Measurements from ENCODE around the gene CDC23.
"Not testable (repeated sequence)": the region's sequence is repeated elsewhere in the genome, so short reads cannot be mapped to it uniquely, and the experiment has no call there.

The CDC23 gene

GRCh38 chr5:138180841-138181240, 32.3 kb downstream of the CDC23 start:
- H3K36me3 Mint-ChIP-seq = peaks cover 51% of the 10 kb centered on the region
- peaks cover 24% of the 10 kb centered on the region for H3K4me1 Mint-ChIP-seq
- no peak overlapping the region for H3K27ac Mint-ChIP-seq
- DNase-seq = no peak
- CTCF ChIA-PET = interaction anchor here (0.6 to 4.0 kb wide), 4 partner anchors 101 to 370 kb away, joined by 3 to 23 read pairs (median 6); partner anchors contain the start of gene KDM3B
- no peaks in the 10 kb centered on the region for H3K9me3 Mint-ChIP-seq
- H3K4me3 Mint-ChIP-seq = no peak overlapping the region
- no peaks in the 10 kb centered on the region for H3K27me3 Mint-ChIP-seq

GRCh38 chr5:138180183-138180782, 32.8 kb downstream of the CDC23 start:
- peaks cover 47% of the 10 kb centered on the region for H3K36me3 Mint-ChIP-seq
- H3K9me3 Mint-ChIP-seq = no peaks in the 10 kb centered on the region
- CTCF ChIA-PET = interaction anchor here (0.6 to 4.0 kb wide), 11 partner anchors 8 to 370 kb away, joined by 3 to 23 read pairs (median 3); partner anchors contain the start of genes EGR1 and KDM3B
- H3K27me3 Mint-ChIP-seq = no peaks in the 10 kb centered on the region
- no peak overlapping the region for H3K4me3 Mint-ChIP-seq
- H3K4me1 Mint-ChIP-seq = peaks cover 24% of the 10 kb centered on the region
- no peak for DNase-seq
- no peak overlapping the region for H3K27ac Mint-ChIP-seq

- no peak overlapping the region for H3K27ac Mint-ChIP-seq
- CTCF ChIA-PET = interaction anchor here (0.6 to 4.0 kb wide), 14 partner anchors 9 to 368 kb away, joined by 3 to 23 read pairs (median 3); partner anchors contain the start of genes EGR1 and KDM3B
- no peaks in the 10 kb centered on the region for H3K9me3 Mint-ChIP-seq
- peaks cover 43% of the 10 kb centered on the region for H3K36me3 Mint-ChIP-seq
- H3K4me1 Mint-ChIP-seq = peaks cover 24% of the 10 kb centered on the region
- no peak overlapping the region for H3K4me3 Mint-ChIP-seq
- no peaks in the 10 kb centered on the region for H3K27me3 Mint-ChIP-seq
- no peak for DNase-seq
These were observed 33.8 kb downstream of the CDC23 start for GRCh38 chr5:138179277-138179857.

- CTCF ChIA-PET = interaction anchor here (0.6 to 4.0 kb wide), 10 partner anchors 10 to 369 kb away, joined by 3 to 23 read pairs (median 4); partner anchors contain the start of genes EGR1 and KDM3B
- Mint-ChIP-seq H3K27me3 (no peaks in the 10 kb centered on the region), H3K36me3 (peaks cover 40% of the 10 kb centered on the region), H3K27ac (no peak within 1 kb of the TSS), H3K4me1 (peaks cover 26% of the 10 kb centered on the region), H3K4me3 (no peak within 1 kb of the TSS), H3K9me3 (no peaks in the 10 kb centered on the region)
- peak; percentile 97 for DNase-seq
These were observed 34.4 kb downstream of the CDC23 start, which contains the start of the genes BRD8 and KIF20A for GRCh38 chr5:138178516-138179276. TSS of gene BRD8 (minus strand) at chr5:138178630. CDS start at chr5:138178614, 16 bp downstream. TSS of gene KIF20A (plus strand) at chr5:138179112. CDS start at chr5:138179681, 569 bp downstream.

- peaks cover 26% of the 10 kb centered on the region for H3K4me1 Mint-ChIP-seq
- no peak overlapping the region for H3K27ac Mint-ChIP-seq
- CTCF ChIA-PET = interaction anchor here (0.8 to 1.5 kb wide), 4 partner anchors 138 to 423 kb away, joined by 3 to 6 read pairs (median 3); partner anchors contain the start of gene KDM3B
- DNase-seq = peak; percentile 62
- H3K36me3 Mint-ChIP-seq = peaks cover 37% of the 10 kb centered on the region
- no peak overlapping the region for H3K4me3 Mint-ChIP-seq
- H3K27me3 Mint-ChIP-seq = no peaks in the 10 kb centered on the region
- no peaks in the 10 kb centered on the region for H3K9me3 Mint-ChIP-seq
These were observed 35.1 kb downstream of the CDC23 start for GRCh38 chr5:138177941-138178515.

GRCh38 chr5:138170299-138170698, 42.8 kb downstream of the CDC23 start:
- Mint-ChIP-seq H3K4me1 (peaks cover 2% of the 10 kb centered on the region), H3K36me3 (peaks cover 69% of the 10 kb centered on the region), H3K4me3 (no peak overlapping the region), H3K27ac (no peak overlapping the region), H3K27me3 (no peaks in the 10 kb centered on the region), H3K9me3 (no peaks in the 10 kb centered on the region)
- CTCF ChIA-PET = no interaction called here
- DNase-seq = no peak

- peaks cover 2% of the 10 kb centered on the region for H3K4me1 Mint-ChIP-seq
- no peak overlapping the region for H3K4me3 Mint-ChIP-seq
- CTCF ChIA-PET = no interaction called here
- no peak for DNase-seq
- peaks cover 74% of the 10 kb centered on the region for H3K36me3 Mint-ChIP-seq
- H3K9me3 Mint-ChIP-seq = no peaks in the 10 kb centered on the region
- no peak overlapping the region for H3K27ac Mint-ChIP-seq
- H3K27me3 Mint-ChIP-seq = no peaks in the 10 kb centered on the region
These were observed 44.0 kb downstream of the CDC23 start for GRCh38 chr5:138169124-138169523.

- peaks cover 75% of the 10 kb centered on the region for H3K36me3 Mint-ChIP-seq
- CTCF ChIA-PET = no interaction called here
- no peak overlapping the region for H3K4me3 Mint-ChIP-seq
- H3K27me3 Mint-ChIP-seq = no peaks in the 10 kb centered on the region
- H3K9me3 Mint-ChIP-seq = no peaks in the 10 kb centered on the region
- H3K27ac Mint-ChIP-seq = no peak overlapping the region
- DNase-seq = no peak
- no peaks in the 10 kb centered on the region for H3K4me1 Mint-ChIP-seq
These were observed 49.4 kb downstream of the CDC23 start for GRCh38 chr5:138163721-138164120.

- no peaks in the 10 kb centered on the region for H3K4me1 Mint-ChIP-seq
- H3K4me3 Mint-ChIP-seq = no peak overlapping the region
- peaks cover 69% of the 10 kb centered on the region for H3K36me3 Mint-ChIP-seq
- DNase-seq = no peak
- no peaks in the 10 kb centered on the region for H3K9me3 Mint-ChIP-seq
- no peaks in the 10 kb centered on the region for H3K27me3 Mint-ChIP-seq
- CTCF ChIA-PET = no interaction called here
- H3K27ac Mint-ChIP-seq = no peak overlapping the region
These were observed 52.4 kb downstream of the CDC23 start for GRCh38 chr5:138160706-138161105.

- DNase-seq = no peak
- Mint-ChIP-seq H3K27ac (no peak overlapping the region), H3K4me1 (no peaks in the 10 kb centered on the region), H3K36me3 (peaks cover 62% of the 10 kb centered on the region), H3K4me3 (no peak overlapping the region), H3K9me3 (no peaks in the 10 kb centered on the region), H3K27me3 (no peaks in the 10 kb centered on the region)
- CTCF ChIA-PET = interaction anchor here (0.6 kb wide), 1 partner anchor 14 kb away, joined by 3 read pairs; no protein-coding TSS in a partner anchor
These were observed 53.5 kb downstream of the CDC23 start for GRCh38 chr5:138159666-138160065.

GRCh38 chr5:138157626-138158025, 55.5 kb downstream of the CDC23 start:
- H3K36me3 Mint-ChIP-seq = peaks cover 44% of the 10 kb centered on the region
- H3K27me3 Mint-ChIP-seq = peaks cover 4% of the 10 kb centered on the region
- no peaks in the 10 kb centered on the region for H3K4me1 Mint-ChIP-seq
- no peak for DNase-seq
- H3K4me3 Mint-ChIP-seq = no peak overlapping the region
- no peaks in the 10 kb centered on the region for H3K9me3 Mint-ChIP-seq
- CTCF ChIA-PET = no interaction called here
- H3K27ac Mint-ChIP-seq = no peak overlapping the region

- H3K36me3 Mint-ChIP-seq = peaks cover 35% of the 10 kb centered on the region
- H3K27ac Mint-ChIP-seq, H3K9me3 Mint-ChIP-seq, CTCF ChIA-PET, H3K4me1 Mint-ChIP-seq, H3K27me3 Mint-ChIP-seq, DNase-seq, H3K4me3 Mint-ChIP-seq: not testable (repeated sequence)
These were observed 57.1 kb downstream of the CDC23 start for GRCh38 chr5:138155977-138156376.

- Mint-ChIP-seq H3K4me3 (no peak overlapping the region), H3K36me3 (no peaks in the 10 kb centered on the region), H3K4me1 (no peaks in the 10 kb centered on the region), H3K27me3 (peaks cover 11% of the 10 kb centered on the region), H3K27ac (no peak overlapping the region), H3K9me3 (no peaks in the 10 kb centered on the region)
- DNase-seq = no peak
- CTCF ChIA-PET = interaction anchor here (1.1 to 1.2 kb wide), 2 partner anchors 16 to 371 kb away, joined by 3 read pairs; no protein-coding TSS in a partner anchor
These were observed 63.6 kb downstream of the CDC23 start for GRCh38 chr5:138149530-138149929.

GRCh38 chr5:138148811-138149210, 64.3 kb downstream of the CDC23 start:
- Mint-ChIP-seq H3K36me3 (no peaks in the 10 kb centered on the region), H3K27me3 (peaks cover 11% of the 10 kb centered on the region), H3K4me3 (no peak overlapping the region), H3K9me3 (no peaks in the 10 kb centered on the region), H3K27ac (no peak overlapping the region), H3K4me1 (no peaks in the 10 kb centered on the region)
- DNase-seq = no peak
- CTCF ChIA-PET = interaction anchor here (0.9 to 1.1 kb wide), 2 partner anchors 16 to 117 kb away, joined by 3 read pairs; no protein-coding TSS in a partner anchor
